Neuron (in vitro differentiated cells): Measurements from ENCODE around the gene SLC45A3.
A peak's percentile ranks its signal among the peaks of the same experiment; 100 is the strongest.

Experiments
- H2AFZ ChIP-seq: one replicate; pipeline ENCODE4 v1.6.1; 2013; ENCODE audit warnings: low read depth, mild to moderate bottlenecking, inconsistent platforms, low read length, moderate library complexity
- H3K27me3 ChIP-seq: one replicate; pipeline ENCODE4 v1.6.1; 2013; ENCODE audit warnings: low read length; ENCODE audit not compliant: insufficient read depth
- H3K36me3 ChIP-seq: one replicate; pipeline ENCODE4 v1.6.1; 2013; ENCODE audit warnings: low read length; ENCODE audit not compliant: insufficient read depth
- H3K4me1 ChIP-seq: one replicate; pipeline ENCODE4 v1.6.1; 2013; ENCODE audit warnings: low read length; ENCODE audit not compliant: insufficient read depth
- H3K4me3 ChIP-seq: 2 replicates; pipeline ENCODE4 v1.5.1; 2013; ENCODE audit warnings: mild to moderate bottlenecking, low read length, moderate library complexity
- H3K9me3 ChIP-seq: one replicate; pipeline ENCODE4 v1.6.1; 2013; ENCODE audit warnings: low read length

Gene SLC45A3

DNA sequence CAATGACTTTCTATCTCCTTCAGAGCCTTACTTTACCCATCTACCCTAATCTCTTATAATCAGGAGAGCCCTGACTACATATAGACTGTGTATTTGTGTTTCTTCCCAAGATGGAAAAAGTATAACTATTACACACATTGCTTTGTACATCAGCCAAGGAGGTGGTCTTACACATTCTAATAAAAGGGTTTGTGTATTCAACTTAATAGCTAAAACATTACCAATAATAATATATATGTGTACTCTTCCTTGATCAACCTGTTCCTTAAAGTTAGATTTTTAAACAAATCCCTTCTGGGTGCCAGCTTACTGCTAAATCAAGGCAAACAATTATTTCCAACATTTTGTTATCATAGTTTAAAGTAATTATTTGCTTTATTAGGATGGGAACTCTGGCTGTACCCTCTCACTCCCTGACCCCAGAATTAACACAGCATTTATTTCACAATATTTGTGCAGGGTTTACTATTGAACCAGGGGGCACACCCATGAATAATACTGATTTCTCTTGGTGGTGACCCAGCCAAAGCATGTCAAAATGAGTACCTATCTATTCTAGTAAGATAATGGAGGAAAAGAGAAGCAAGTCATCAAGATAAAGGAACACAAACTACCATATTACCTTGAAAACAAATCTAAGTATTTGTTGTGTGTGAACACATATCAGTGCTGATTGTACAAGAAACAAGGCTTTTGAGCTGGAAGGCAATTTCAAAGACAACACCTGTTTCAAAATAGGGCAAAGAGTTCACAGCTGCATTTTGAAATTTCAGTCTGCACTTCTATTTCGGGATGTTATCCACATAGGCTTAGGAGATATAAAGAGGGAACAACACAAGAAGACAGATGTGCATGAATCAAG is 30.1 kb upstream of the SLC45A3 start:
- Histone ChIP-seq H3K4me1 (peaks cover 16% of the 10 kb centered on the region), H3K36me3 (peaks cover 48% of the 10 kb centered on the region), H2AFZ (no peak overlapping the region), H3K9me3 (no peaks in the 10 kb centered on the region), H3K4me3 (no peak overlapping the region), H3K27me3 (no peaks in the 10 kb centered on the region)

DNA sequence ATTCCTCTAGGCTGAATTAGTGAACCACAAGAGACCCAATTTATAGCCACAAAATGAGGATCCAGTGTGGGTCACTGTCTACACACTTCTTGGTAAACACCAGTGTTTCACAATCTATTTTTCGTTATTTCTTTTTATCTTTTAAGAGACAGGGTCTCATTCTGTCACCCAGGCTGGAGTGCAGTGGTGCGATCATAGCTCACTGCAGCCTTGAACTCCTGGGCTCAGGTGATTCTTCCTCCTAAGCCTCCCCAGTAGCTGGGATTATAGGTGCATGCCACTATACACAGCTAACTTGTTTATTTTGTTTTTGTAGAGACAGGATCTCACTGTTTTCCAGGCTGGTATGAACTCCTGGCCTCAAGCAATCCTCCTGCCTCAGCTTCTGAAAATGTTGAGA is 29.3 kb upstream of the SLC45A3 start:
- Histone ChIP-seq H3K9me3 (no peaks in the 10 kb centered on the region), H3K36me3 (peaks cover 46% of the 10 kb centered on the region), H2AFZ (no peak overlapping the region), H3K27me3 (no peaks in the 10 kb centered on the region), H3K4me3 (no peak overlapping the region), H3K4me1 (peaks cover 12% of the 10 kb centered on the region)

DNA sequence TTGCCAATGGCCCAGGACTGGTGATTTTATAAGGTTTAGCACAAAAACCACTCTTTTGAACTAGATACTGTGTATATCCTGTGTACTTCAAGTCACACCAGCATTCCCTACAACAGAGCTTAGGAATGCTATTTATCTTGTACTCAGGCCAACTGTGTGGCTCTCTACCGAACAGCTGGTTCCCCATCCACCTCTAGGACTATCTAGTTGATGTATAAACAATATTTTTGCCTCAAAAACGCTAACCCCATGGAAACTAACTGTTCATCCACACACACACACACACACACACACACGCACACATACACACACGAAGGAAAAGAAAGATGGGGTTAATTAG is 28.7 kb upstream of the SLC45A3 start:
- H3K9me3 ChIP-seq = no peaks in the 10 kb centered on the region
- peaks cover 6% of the 10 kb centered on the region for H3K4me1 ChIP-seq
- H2AFZ ChIP-seq = no peak overlapping the region
- H3K36me3 ChIP-seq = peaks cover 47% of the 10 kb centered on the region
- no peaks in the 10 kb centered on the region for H3K27me3 ChIP-seq
- no peak overlapping the region for H3K4me3 ChIP-seq

DNA sequence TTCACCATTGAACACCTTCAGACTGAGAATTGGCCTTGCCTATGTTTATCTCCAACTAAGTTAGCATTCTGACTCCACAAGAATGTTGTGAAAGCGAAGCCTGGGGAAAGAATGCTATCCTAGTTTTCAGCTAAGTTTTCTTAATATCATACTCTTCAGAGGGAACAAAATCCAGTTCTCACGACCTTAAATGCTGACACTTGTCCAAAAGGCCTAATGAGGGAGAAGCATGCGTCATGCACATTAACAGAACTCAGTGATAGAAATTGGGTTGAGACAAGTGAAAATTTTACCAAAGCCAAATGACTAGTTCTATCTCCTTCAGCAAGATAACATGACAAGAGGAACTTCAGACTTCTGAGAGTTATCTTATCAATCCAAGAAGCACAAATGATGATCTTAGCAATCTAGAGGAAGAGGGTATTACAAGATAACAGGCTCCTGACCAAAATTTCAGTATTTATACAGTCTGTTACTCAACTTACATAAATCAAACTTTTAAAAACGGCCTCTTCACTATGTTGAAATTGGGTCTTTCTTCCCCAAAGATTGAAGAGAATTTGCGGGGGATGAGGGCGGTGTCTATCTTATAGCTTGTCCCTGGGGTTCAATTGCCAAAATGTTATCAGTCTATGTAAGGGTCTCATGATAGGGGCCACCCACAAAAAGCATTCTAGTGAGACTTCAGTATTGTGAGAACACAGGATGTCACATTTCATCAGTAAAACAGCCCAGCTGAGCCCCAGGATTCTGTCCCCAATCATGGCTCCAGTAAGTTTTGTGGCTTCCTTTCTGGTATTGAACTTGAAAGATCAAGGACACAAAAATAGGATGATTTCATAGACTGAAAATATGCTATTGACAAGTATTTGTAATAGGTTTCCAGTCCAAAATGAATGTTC is 26.5 kb upstream of the SLC45A3 start:
- no peak overlapping the region for H2AFZ ChIP-seq
- H3K36me3 ChIP-seq = peaks cover 44% of the 10 kb centered on the region
- no peak overlapping the region for H3K4me3 ChIP-seq
- no peaks in the 10 kb centered on the region for H3K4me1 ChIP-seq
- no peaks in the 10 kb centered on the region for H3K27me3 ChIP-seq
- H3K9me3 ChIP-seq = no peaks in the 10 kb centered on the region

DNA sequence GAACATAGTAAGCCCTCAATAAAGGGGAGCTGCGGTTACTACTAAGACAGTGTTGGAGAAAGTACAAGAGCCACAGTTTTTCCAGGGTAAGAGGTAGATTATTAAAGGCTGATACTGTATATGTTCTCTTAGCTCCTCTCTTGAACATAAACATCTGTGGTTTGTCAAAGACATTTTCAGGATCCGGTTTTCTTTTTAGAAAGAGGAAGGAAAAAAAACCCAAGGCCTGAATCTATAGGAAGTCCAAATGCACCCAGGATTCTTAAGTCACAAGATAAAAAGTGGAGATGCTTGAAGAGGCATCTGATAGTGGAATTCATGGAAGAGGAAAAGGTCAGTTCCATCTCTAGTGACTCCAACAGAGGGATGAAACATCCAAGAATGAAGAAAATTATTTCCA is 24.6 kb upstream of the SLC45A3 start:
- Histone ChIP-seq H3K9me3 (no peaks in the 10 kb centered on the region), H2AFZ (no peak overlapping the region), H3K4me3 (no peak overlapping the region), H3K27me3 (no peaks in the 10 kb centered on the region), H3K36me3 (peaks cover 34% of the 10 kb centered on the region), H3K4me1 (no peaks in the 10 kb centered on the region)

DNA sequence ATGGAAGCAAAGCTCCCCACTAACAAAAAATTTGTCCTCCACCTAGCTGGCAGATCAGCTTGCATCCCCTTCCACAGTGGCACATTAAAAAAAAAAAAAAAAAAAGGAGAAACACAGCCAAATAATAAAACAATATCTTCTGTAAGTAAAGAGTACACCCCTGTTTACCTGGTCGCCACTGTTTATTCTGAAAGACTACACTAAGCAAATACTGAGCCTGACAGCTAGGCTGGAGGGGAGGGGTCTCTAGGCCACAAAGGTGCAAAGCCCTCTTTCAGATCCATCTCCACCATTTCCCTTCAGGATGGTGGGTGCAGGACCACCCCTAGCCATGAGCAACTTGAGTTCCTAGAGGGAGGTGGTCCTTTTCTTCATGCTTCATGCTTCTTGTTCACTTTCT is 22.8 kb upstream of the SLC45A3 start:
- Histone ChIP-seq H3K4me3 (no peak overlapping the region), H3K36me3 (peaks cover 16% of the 10 kb centered on the region), H2AFZ (no peak overlapping the region)

DNA sequence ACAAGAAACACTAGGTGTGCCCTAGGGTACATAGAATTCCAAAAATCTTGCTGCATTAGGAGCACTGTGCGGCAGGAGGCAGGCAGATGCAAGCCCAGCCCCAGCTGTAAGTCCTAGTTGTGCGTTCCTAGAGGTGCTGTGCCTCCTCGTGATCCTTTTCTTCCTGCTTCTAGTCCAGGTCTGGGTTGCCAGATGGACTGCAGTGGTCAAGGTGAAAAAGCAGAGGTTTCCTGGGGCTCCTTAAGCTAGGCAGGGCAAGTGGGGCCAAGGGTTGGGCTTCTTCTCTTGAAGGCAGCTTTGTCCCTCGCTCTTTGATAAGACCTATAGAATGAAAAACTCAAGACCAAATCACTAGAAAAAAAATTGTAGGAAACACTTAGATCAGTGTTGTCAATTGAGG is 21.6 kb upstream of the SLC45A3 start:
- no peak overlapping the region for H3K4me3 ChIP-seq
- no peaks in the 10 kb centered on the region for H3K4me1 ChIP-seq
- H3K9me3 ChIP-seq = no peaks in the 10 kb centered on the region
- H2AFZ ChIP-seq = no peak overlapping the region
- H3K27me3 ChIP-seq = no peaks in the 10 kb centered on the region
- peaks cover 13% of the 10 kb centered on the region for H3K36me3 ChIP-seq

More for the DNA sequence above, 22.8 kb upstream of the SLC45A3 start:
- no peaks in the 10 kb centered on the region for H3K4me1 ChIP-seq
- H3K9me3 ChIP-seq = no peaks in the 10 kb centered on the region
- H3K27me3 ChIP-seq = no peaks in the 10 kb centered on the region

DNA sequence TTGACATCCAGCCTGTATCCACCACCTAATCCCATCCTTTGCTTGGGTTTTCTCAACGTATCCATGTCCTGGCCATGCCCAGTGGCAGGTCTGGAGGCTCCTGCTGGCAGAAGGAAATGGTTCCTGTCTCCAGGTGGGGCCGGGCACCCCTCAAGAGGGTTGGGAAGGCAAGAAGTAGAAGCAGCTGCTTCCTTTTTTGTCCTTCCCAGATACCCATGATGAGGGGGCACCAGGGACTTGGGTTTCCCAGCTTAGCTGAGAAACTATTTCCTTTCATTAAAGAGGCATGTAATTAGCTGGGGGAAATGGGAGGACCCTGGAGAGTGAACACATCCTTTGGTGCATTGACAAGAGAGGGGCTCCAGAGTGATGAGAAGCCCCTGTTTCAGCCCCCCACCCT is 21.1 kb upstream of the SLC45A3 start:
- H2AFZ ChIP-seq = no peak overlapping the region
- peaks cover 8% of the 10 kb centered on the region for H3K36me3 ChIP-seq
- no peaks in the 10 kb centered on the region for H3K4me1 ChIP-seq
- no peaks in the 10 kb centered on the region for H3K9me3 ChIP-seq
- H3K4me3 ChIP-seq = no peak overlapping the region
- H3K27me3 ChIP-seq = no peaks in the 10 kb centered on the region

DNA sequence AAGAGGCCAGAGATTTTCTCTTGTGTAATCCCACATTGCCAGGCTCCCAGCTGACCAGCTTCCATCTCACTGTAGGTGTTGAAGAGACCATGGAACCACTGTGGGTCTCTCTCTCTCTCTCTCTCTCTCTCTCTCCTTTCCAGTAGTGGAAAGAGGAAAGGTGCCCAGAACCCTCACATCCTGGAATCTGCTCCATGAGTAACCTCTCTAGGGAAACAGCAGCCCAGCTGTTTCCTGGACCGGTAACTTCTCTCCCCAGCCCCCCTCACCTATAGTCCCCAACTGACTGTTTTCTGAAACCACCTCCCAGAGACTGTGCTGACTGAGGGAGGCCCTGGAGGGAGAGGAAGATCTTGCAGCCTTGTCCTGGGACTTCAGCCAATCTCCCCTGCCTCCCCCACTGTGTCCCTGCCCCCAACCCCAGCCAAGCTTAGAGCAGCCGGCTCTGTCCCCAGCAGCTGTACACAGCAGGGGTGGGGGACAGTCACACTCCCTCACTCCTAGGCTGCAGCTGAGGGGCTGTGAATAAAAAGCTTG is 20.6 kb upstream of the SLC45A3 start:
- Histone ChIP-seq H3K4me1 (no peaks in the 10 kb centered on the region), H3K27me3 (no peaks in the 10 kb centered on the region), H3K4me3 (no peak overlapping the region), H2AFZ (no peak overlapping the region), H3K9me3 (no peaks in the 10 kb centered on the region), H3K36me3 (peaks cover 7% of the 10 kb centered on the region)

DNA sequence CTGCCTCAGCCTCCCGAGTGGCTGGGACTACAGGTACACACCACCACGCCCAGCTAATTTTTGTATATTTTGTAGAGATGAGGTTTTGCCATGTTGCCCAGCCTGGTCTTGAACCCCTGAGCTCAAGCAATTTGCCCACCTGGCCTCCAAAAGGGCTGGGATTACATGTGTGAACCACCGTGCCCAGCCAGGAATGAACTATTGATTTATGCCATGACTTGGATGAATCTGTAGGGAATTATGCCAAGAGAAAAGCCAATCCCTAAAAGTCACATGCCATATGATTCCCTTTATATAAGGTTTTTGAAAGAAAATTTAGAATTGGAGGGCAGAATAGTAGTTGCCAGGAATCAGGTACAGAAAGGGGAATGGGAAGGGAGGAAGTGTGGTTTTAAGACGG is 19.1 kb upstream of the SLC45A3 start:
- Histone ChIP-seq H2AFZ (no peak overlapping the region), H3K9me3 (no peaks in the 10 kb centered on the region)

DNA sequence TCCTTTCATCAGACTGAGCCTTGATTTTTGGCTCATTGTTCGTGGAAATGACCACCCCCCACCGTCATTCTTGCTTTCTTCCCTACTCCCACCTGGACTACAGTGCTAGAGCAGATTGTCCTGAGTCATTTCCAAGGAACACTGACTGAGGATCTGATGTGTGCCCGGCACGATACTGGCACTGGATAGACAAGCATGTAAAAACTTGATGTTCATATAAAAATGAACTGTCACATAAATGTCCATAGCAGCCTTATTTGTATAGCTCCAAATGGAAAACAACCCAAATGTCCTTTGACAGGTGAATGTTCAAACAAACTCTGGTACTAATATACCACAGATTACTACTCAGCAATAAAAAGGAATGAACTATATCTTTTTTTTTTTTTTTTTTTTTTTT is 18.6 kb upstream of the SLC45A3 start:
- Histone ChIP-seq H3K36me3 (peaks cover 2% of the 10 kb centered on the region), H3K27me3 (no peaks in the 10 kb centered on the region), H3K9me3 (no peaks in the 10 kb centered on the region), H2AFZ (no peak overlapping the region), H3K4me3 (no peak overlapping the region), H3K4me1 (peaks cover 4% of the 10 kb centered on the region)

More for the DNA sequence above, 19.1 kb upstream of the SLC45A3 start:
- no peaks in the 10 kb centered on the region for H3K4me1 ChIP-seq
- peaks cover 4% of the 10 kb centered on the region for H3K36me3 ChIP-seq
- H3K27me3 ChIP-seq = no peaks in the 10 kb centered on the region
- no peak overlapping the region for H3K4me3 ChIP-seq

DNA sequence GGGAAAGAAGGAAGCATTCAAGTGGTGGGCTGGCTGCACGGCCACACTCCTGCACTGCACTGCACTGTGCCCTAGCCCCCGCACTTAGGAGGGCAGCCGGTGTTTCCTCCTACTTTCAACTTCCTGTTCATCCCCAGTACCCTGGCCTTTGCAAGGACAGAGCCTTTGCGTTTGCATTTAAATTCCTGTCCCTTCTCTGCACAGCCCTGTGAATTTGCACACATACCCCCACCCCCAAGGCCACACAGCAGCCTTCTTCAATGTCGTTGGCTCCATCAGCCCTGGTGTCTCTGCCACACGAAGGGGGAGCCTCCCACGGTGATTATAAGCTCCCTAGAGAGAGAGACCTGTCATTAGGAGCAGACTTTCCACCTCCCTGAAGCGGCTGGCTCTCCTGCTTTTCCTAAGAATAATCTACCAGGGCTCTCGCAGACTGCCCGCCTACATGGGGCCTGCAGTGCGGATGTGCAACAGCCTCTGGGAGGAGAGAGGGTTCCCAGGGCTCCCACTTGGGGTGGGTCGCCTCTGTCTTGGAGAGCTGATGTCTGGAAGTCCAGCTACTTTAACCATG is 13.2 kb upstream of the SLC45A3 start:
- Histone ChIP-seq H3K27me3 (no peaks in the 10 kb centered on the region), H2AFZ (peak overlapping the region; percentile 6), H3K4me1 (peaks cover 31% of the 10 kb centered on the region), H3K9me3 (no peaks in the 10 kb centered on the region), H3K36me3 (no peaks in the 10 kb centered on the region), H3K4me3 (no peak overlapping the region)

DNA sequence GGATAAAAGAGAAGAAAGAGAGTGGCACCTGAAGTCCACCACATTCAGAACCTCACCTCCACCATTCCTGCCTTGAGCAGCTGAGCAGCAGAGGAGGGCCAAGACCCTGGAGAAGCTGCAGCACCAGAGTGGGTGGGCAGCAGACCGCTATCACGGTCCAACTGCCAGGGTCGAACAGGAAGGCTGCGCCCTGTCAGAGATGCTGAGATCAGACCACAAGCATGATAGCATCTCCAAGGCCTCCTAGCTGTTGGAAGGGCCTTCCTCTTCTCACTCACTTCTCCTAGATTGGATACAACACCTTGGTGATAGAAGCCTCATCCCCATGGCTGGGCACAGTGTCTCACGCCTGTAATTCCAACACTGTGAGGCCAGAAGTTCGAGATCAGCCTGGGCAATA is 12.1 kb upstream of the SLC45A3 start:
- H3K36me3 ChIP-seq = no peaks in the 10 kb centered on the region
- H3K4me3 ChIP-seq = no peak overlapping the region
- H3K9me3 ChIP-seq = no peaks in the 10 kb centered on the region

More for the DNA sequence above, 12.1 kb upstream of the SLC45A3 start:
- Histone ChIP-seq H3K4me1 (peaks cover 31% of the 10 kb centered on the region), H3K27me3 (peaks cover under 1% of the 10 kb centered on the region), H2AFZ (no peak overlapping the region)
